Heart left ventricle (tissue), 13 donors: ENCODE measurements around the gene WSCD2.

Experiments
- CTCF ChIP-seq, 12 donors: fragments of 200-600 bp; sonication (generic) in 4 of 12; IDR thresholded peaks; one replicate each; pipeline versions ENCODE4 v1.5.0 to v1.8.0; 2018 to 2022; ENCODE audit warnings: antibody characterized with exemption in 12 of 12, mild to moderate bottlenecking in 5 of 12
- POLR2A ChIP-seq, 2 donors: fragments of 450-650 bp; IDR thresholded peaks; one replicate each; pipeline ENCODE4 v1.6.1; 2017; ENCODE audit warnings: antibody characterized with exemption in 2 of 2, mild to moderate bottlenecking in 2 of 2, moderate library complexity in 2 of 2
- donor health status: ischemic (EF 13 %, LVEDD 7.1; RV severe dilation, severe dysfunction).
- donor health status: DM: no; HTN: yes; CAD: no.
- donor health status: DM: no; HTN: no; CAD: no.
- donor health status: ischemic (EF 25% LVEDD 6.9; RV normal size, moderate dysfunction).
- donor health status: ischemic (EF 25% LVEDD 5.7; RV mildly dilated, moderate dysfunction).
- donor health status: ischemic (EF 35%, LVEDD 5.7; RV mildly dilated, moderate dysfunction).
- donor health status: nonischemic (EF 11% LVEDD 7.7; RV severe dilation, severe dysfunction).
- donor health status: DM: yes; HTN: yes; CAD: no.
- donor health status: PGD.
- donor health status: ischemic (EF 29% LVEDD 5.4; RV normal size, mild dysfunction).
- donor health status: nonischemic (EF 23%, LVEDD 6.1; RV moderate dilation, normal function).

GRCh38 chr12:108104657-108105056 lies 24.4 kb upstream of the WSCD2 start:
- TF ChIP-seq CTCF (IDR thresholded peaks at IDR 0.05) (no peak), POLR2A (IDR thresholded peaks at IDR 0.05) (no peak)
